ENCODE results near the gene SLC8A1. TPM values are rescaled to one million over a fixed set of nuclear protein-coding genes. Genes with fewer than 3 reads are reported as not detected.

SLC8A1 gene
- total and polyA plus RNA-seq, 11 donors, result 61.9 to 1,521 (median 827) TPM

- no peaks in the 10 kb centered on the region for H3K9me3 ChIP-seq
- peak overlapping the region in 6 of 12 donors; percentile 8 to 24 (median 18) for H3K4me3 ChIP-seq
- H3K4me1 ChIP-seq, result peaks cover 0 to 52% (median 27%) of the 10 kb centered on the region in 12 donors
- H3K36me3 ChIP-seq, result no peaks in the 10 kb centered on the region
- no peaks in the 10 kb centered on the region for H3K27me3 ChIP-seq
- intact Hi-C loops (cut with DNase I), result loop anchor here in 3 of 10 donors (10.0 kb wide), 3 partner anchors 174 to 544 kb away; no protein-coding TSS in a partner anchor
- peak in 1 of 5 donors; percentile 51 for DNase-seq
- 40 to 44% (median 40%) methylated on average over 6 of the region's 6 CpGs for WGBS, 4 donors
- TF ChIP-seq CTCF (IDR thresholded peaks at IDR 0.05) (no peak), POLR2A (IDR thresholded peaks at IDR 0.05) (no peak)
- peak overlapping the region in 10 of 12 donors; percentile 3 to 70 (median 42) for H3K27ac ChIP-seq
- ATAC-seq, result peak in 3 of 4 donors; percentile 60 to 78 (median 66)
These were observed 6.4 kb upstream of the SLC8A1 start for GRCh38 chr2:40458271-40458794.

GRCh38 chr2:40457837-40458236 is 5.9 kb upstream of the SLC8A1 start:
- WGBS, 4 donors, result 44 to 53% (median 46%) methylated on average over 5 of the region's 5 CpGs
- no peaks in the 10 kb centered on the region for H3K27me3 ChIP-seq

GRCh38 chr2:40457366-40457765 is 5.5 kb upstream of the SLC8A1 start:
- H3K27me3 ChIP-seq, result no peaks in the 10 kb centered on the region
- intact Hi-C loops (cut with DNase I), result loop anchor here in 3 of 10 donors (10.0 kb wide), 3 partner anchors 173 to 543 kb away; no protein-coding TSS in a partner anchor
- no peak for DNase-seq
- no peak for ATAC-seq
- H3K27ac ChIP-seq, result peak overlapping the region in 8 of 12 donors; percentile 8 to 70 (median 46)
- TF ChIP-seq POLR2A (IDR thresholded peaks at IDR 0.05), result no peak
- TF ChIP-seq CTCF (IDR thresholded peaks at IDR 0.05), result no peak
- H3K4me1 ChIP-seq, result peaks cover 0 to 58% (median 32%) of the 10 kb centered on the region in 12 donors
- peak overlapping the region in 3 of 12 donors; percentile 13 to 22 (median 22) for H3K4me3 ChIP-seq
- 49 to 61% (median 54%) methylated on average over 3 of the region's 3 CpGs for WGBS, 4 donors
- no peaks in the 10 kb centered on the region for H3K36me3 ChIP-seq
- no peaks in the 10 kb centered on the region for H3K9me3 ChIP-seq

More at GRCh38 chr2:40457837-40458236, 5.9 kb upstream of the SLC8A1 start:
- Histone ChIP-seq H3K9me3 (no peaks in the 10 kb centered on the region), H3K4me1 (peaks cover 0 to 53% (median 28%) of the 10 kb centered on the region in 12 donors), H3K4me3 (peak overlapping the region in 7 of 12 donors; percentile 8 to 24 (median 13)), H3K27ac (peak overlapping the region in 9 of 12 donors; percentile 3 to 70 (median 44)), H3K36me3 (no peaks in the 10 kb centered on the region)
- no peak for DNase-seq
- intact Hi-C loops (cut with DNase I), result loop anchor here in 3 of 10 donors (10.0 kb wide), 3 partner anchors 173 to 543 kb away; no protein-coding TSS in a partner anchor
- peak in 1 of 4 donors; percentile 17 for ATAC-seq
- no peak for TF ChIP-seq CTCF (IDR thresholded peaks at IDR 0.05)
- no peak for TF ChIP-seq POLR2A (IDR thresholded peaks at IDR 0.05)

GRCh38 chr2:40456926-40457325 is 5.0 kb upstream of the SLC8A1 start:
- H3K9me3 ChIP-seq, result no peaks in the 10 kb centered on the region
- intact Hi-C loops (cut with DNase I), result loop anchor here in 3 of 10 donors (10.0 kb wide), 3 partner anchors 172 to 542 kb away; no protein-coding TSS in a partner anchor
- peaks cover 0 to 61% (median 33%) of the 10 kb centered on the region in 12 donors for H3K4me1 ChIP-seq
- DNase-seq (no peak), ATAC-seq (no peak)
- no peaks in the 10 kb centered on the region for H3K27me3 ChIP-seq
- no peaks in the 10 kb centered on the region for H3K36me3 ChIP-seq
- TF ChIP-seq CTCF (IDR thresholded peaks at IDR 0.05) (no peak), POLR2A (IDR thresholded peaks at IDR 0.05) (no peak)
- peak overlapping the region in 6 of 12 donors; percentile 7 to 70 (median 30) for H3K27ac ChIP-seq
- H3K4me3 ChIP-seq, result no peak overlapping the region
- 92 to 97% (median 94%) methylated on average over 2 of the region's 2 CpGs for WGBS, 4 donors
